Endodermal cell (in vitro differentiated cells): ENCODE measurements around the gene LIG1. TPM values are rescaled to one million over a fixed set of nuclear protein-coding genes. Genes with fewer than 3 reads are reported as not detected.

Experiments
- DNase-seq: peaks from one replicate; pipeline ENCODE4 v3.0.0-alpha.2; 2017
- H3K27ac ChIP-seq: 2 replicates; pipeline ENCODE4 v1.5.1; 2013; ENCODE audit warnings: mild to moderate bottlenecking, low read depth, low read length, moderate library complexity
- H3K27me3 ChIP-seq: 2 replicates; pipeline ENCODE4 v1.6.1; 2013; ENCODE audit warnings: mild to moderate bottlenecking, low read length, moderate library complexity; ENCODE audit not compliant: insufficient read depth, control insufficient read depth, poor library complexity, severe bottlenecking
- H3K36me3 ChIP-seq: 2 replicates; pipeline ENCODE4 v1.7.0; 2013; ENCODE audit warnings: mild to moderate bottlenecking, low read length, moderate library complexity; ENCODE audit not compliant: control insufficient read depth, insufficient read depth
- H3K4me1 ChIP-seq: one replicate; pipeline ENCODE4 v1.7.0; 2013; ENCODE audit warnings: low read length; ENCODE audit not compliant: control insufficient read depth, insufficient read depth
- H3K4me3 ChIP-seq: 2 replicates; pipeline ENCODE4 v1.5.1; 2013; ENCODE audit warnings: mild to moderate bottlenecking, low read length, moderate library complexity
- H3K9ac ChIP-seq: 2 replicates; pipeline ENCODE4 v1.6.1; 2013; ENCODE audit warnings: mild to moderate bottlenecking, low read length, moderate library complexity; ENCODE audit not compliant: poor library complexity, severe bottlenecking; ENCODE audit errors: extremely low read depth
- H3K9me3 ChIP-seq: 2 replicates; pipeline ENCODE4 v1.6.1; 2013; ENCODE audit warnings: mild to moderate bottlenecking, low read length, moderate library complexity; ENCODE audit not compliant: control insufficient read depth
- H3K27ac Mint-ChIP-seq: 2 replicates; pipeline ENCODE4 v1.8.0; 2020; ENCODE audit warnings: mixed read lengths
- H3K27me3 Mint-ChIP-seq: 2 replicates; pipeline ENCODE4 v1.8.0; 2021; ENCODE audit warnings: mild to moderate bottlenecking, mixed read lengths; ENCODE audit not compliant: insufficient read depth
- H3K36me3 Mint-ChIP-seq: 2 replicates; pipeline ENCODE4 v1.8.0; 2020; ENCODE audit warnings: low read depth, mixed read lengths
- H3K4me1 Mint-ChIP-seq: 2 replicates; pipeline ENCODE4 v1.8.0; 2020; ENCODE audit warnings: mixed read lengths
- H3K4me3 Mint-ChIP-seq: 2 replicates; pipeline ENCODE4 v1.8.0; 2020; ENCODE audit warnings: mild to moderate bottlenecking, moderate library complexity, mixed read lengths
- H3K9me3 Mint-ChIP-seq: 2 replicates; pipeline ENCODE4 v1.8.0; 2020; ENCODE audit warnings: mild to moderate bottlenecking, mixed read lengths
- CTCF ChIP-seq: fragments of 200-600 bp; sonication (generic); conservative IDR thresholded peaks from 2 replicates; pipeline ENCODE4 v1.5.0; 2021; ENCODE audit warnings: antibody characterized with exemption, mild to moderate bottlenecking
- WGBS, 2 experiments: methylation state at CpG; one replicate each; pipeline versions ENCODE4 v1.1.5 to v1.1.7; 2013; ENCODE audit warnings: missing lambda C conversion rate in 2 of 2, mixed read lengths in 1 of 2; ENCODE audit not compliant: insufficient coverage in 1 of 2, insufficient read length in 1 of 2; 5-methylcytosine and 5-hydroxymethylcytosine counted together
- total RNA-seq, 2 donors: library from RNA; stranded (reverse); fragmentation: NEBNext Ultra II Directional in 1 of 2; extraction: Animal tissue kit (Norgen Biotek cat#: 25700) in 1 of 2; gene quantifications; 2 replicates in 1 of 2; 3 replicates in 1 of 2; pipeline ENCODE4 v1.2.1, GENCODE V29; 2021

The LIG1 gene
- total RNA-seq, 2 donors from 2014 or later, result 91.6 to 117 TPM

- DNase-seq, result peak; percentile 65
- H3K36me3 ChIP-seq, result peaks cover 32% of the 10 kb centered on the region
- Mint-ChIP-seq H3K27me3 (no peaks in the 10 kb centered on the region), H3K36me3 (peaks cover 53% of the 10 kb centered on the region), H3K27ac (peak overlapping the region; percentile 72), H3K4me1 (no peaks in the 10 kb centered on the region), H3K4me3 (no peak overlapping the region), H3K9me3 (no peaks in the 10 kb centered on the region)
- WGBS, 2 experiments, result 88 to 92% methylated on average over 6 to 8 of the region's 8 CpGs
- H3K27ac ChIP-seq, result no peak overlapping the region
- H3K4me3 ChIP-seq, result no peak overlapping the region
- H3K9ac ChIP-seq, result no peak overlapping the region
- no peak for TF ChIP-seq CTCF
- H3K4me1 ChIP-seq, result no peaks in the 10 kb centered on the region
- H3K27me3 ChIP-seq, result no peaks in the 10 kb centered on the region
- no peaks in the 10 kb centered on the region for H3K9me3 ChIP-seq
Observed at GRCh38 chr19:48135411-48135810, 34.7 kb downstream of the LIG1 start.

GRCh38 chr19:48133094-48133493, 37.0 kb downstream of the LIG1 start:
- H3K36me3 Mint-ChIP-seq, result peaks cover 58% of the 10 kb centered on the region

GRCh38 chr19:48127561-48127960, 42.6 kb downstream of the LIG1 start:
- no peak overlapping the region for H3K4me3 Mint-ChIP-seq
- WGBS, 2 experiments, result 97 to 100% methylated on average over 1 to 6 of the region's 6 CpGs
- no peak overlapping the region for H3K27ac Mint-ChIP-seq
- Histone ChIP-seq H3K36me3 (peaks cover 64% of the 10 kb centered on the region), H3K27me3 (no peaks in the 10 kb centered on the region), H3K4me3 (no peak overlapping the region), H3K4me1 (no peaks in the 10 kb centered on the region), H3K9ac (no peak overlapping the region), H3K27ac (no peak overlapping the region), H3K9me3 (no peaks in the 10 kb centered on the region)
- DNase-seq, result no peak
- H3K36me3 Mint-ChIP-seq, result peaks cover 84% of the 10 kb centered on the region
- H3K9me3 Mint-ChIP-seq, result no peaks in the 10 kb centered on the region
- no peak for TF ChIP-seq CTCF
- no peaks in the 10 kb centered on the region for H3K27me3 Mint-ChIP-seq
- no peaks in the 10 kb centered on the region for H3K4me1 Mint-ChIP-seq

More at GRCh38 chr19:48133094-48133493, 37.0 kb downstream of the LIG1 start:
- no peak overlapping the region for H3K27ac ChIP-seq
- H3K4me1 ChIP-seq, result no peaks in the 10 kb centered on the region
- TF ChIP-seq CTCF, result no peak
- no peaks in the 10 kb centered on the region for H3K27me3 Mint-ChIP-seq
- H3K4me3 ChIP-seq, result no peak overlapping the region
- WGBS, 2 experiments, result 91 to 100% methylated on average over 6 of the region's 6 CpGs
- H3K27ac Mint-ChIP-seq, result no peak overlapping the region
- H3K36me3 ChIP-seq, result peaks cover 44% of the 10 kb centered on the region
- H3K9me3 ChIP-seq, result no peaks in the 10 kb centered on the region
- no peaks in the 10 kb centered on the region for H3K9me3 Mint-ChIP-seq
- no peaks in the 10 kb centered on the region for H3K27me3 ChIP-seq
- no peak overlapping the region for H3K9ac ChIP-seq
- no peak for DNase-seq
- H3K4me1 Mint-ChIP-seq, result no peaks in the 10 kb centered on the region
- no peak overlapping the region for H3K4me3 Mint-ChIP-seq
